Fibroblast of skin of scalp (primary cell): ENCODE measurements around the gene SNTG2.

Experiments used
- DNase-seq: peaks from one replicate; pipeline ENCODE4 v3.0.0-alpha.2; 2013

The SNTG2 gene

GRCh38 chr2:1287427-1287826, 336.8 kb downstream of the SNTG2 start:
- DNase-seq: no peak

- DNase-seq: no peak
Measured at GRCh38 chr2:1294900-1295299, 344.3 kb downstream of the SNTG2 start.

DNA sequence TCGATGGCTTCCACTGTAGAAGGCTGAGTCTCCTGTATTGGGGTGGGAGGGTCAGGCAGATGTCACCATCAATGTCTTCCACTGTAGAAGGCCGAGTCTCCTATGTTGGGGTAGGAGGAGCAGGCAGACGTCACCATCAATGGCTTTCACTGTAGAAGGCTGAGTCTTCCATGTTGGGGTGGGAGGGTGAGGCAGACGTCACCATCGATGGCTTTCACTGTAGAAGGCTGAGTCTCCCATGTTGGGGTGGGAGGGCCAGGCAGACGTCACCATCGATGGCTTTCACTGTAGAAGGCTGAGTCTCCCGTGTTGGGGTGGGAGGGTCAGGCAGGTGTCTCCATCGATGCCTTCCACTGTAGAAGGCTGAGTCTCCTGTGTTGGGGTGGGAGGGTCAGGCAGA, 345.1 kb downstream of the SNTG2 start:
- no peak for DNase-seq

GRCh38 chr2:1297372-1298159, 346.9 kb downstream of the SNTG2 start:
- DNase-seq: no peak

- DNase-seq: no peak
Measured at GRCh38 chr2:1299043-1299442, 348.4 kb downstream of the SNTG2 start.

DNA sequence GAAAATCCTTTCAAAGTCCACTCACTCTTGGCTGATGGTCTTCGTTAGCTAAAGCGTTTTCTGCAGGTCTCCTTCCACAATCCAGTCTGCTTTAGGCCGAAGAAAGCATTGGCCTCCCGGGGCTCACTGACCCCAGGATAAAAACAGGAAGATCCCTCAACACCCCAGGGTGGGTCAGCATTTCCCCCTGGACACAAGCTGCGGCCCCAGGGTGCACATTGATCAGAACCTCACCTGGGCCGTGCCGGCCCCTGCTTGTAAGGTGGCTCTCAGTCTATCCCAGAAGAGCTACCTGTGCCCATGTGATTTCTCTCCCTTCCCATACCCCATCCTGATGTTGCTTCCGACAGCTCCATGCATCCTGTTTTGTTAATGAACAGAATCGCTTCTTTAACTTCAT, 349.6 kb downstream of the SNTG2 start:
- no peak for DNase-seq

DNA sequence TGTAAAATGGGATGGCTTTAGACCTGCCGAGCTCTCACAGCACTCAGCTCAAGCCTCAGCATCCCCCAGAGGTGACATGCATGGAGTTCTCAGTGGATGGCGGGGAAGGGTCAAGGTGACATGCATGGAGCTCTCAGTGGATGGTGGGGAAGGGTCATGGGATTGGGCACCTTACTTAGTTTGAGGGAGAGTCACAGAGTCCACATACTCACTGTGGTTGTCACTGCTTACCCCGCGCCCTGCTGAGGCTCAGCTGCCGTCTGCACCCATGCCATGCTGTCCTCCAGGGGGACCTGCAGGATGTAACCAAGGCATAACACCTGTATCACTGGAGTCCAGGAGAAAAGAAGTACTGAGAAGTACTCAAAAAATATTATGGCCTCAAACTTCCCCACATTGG, 350.4 kb downstream of the SNTG2 start:
- DNase-seq: no peak

DNA sequence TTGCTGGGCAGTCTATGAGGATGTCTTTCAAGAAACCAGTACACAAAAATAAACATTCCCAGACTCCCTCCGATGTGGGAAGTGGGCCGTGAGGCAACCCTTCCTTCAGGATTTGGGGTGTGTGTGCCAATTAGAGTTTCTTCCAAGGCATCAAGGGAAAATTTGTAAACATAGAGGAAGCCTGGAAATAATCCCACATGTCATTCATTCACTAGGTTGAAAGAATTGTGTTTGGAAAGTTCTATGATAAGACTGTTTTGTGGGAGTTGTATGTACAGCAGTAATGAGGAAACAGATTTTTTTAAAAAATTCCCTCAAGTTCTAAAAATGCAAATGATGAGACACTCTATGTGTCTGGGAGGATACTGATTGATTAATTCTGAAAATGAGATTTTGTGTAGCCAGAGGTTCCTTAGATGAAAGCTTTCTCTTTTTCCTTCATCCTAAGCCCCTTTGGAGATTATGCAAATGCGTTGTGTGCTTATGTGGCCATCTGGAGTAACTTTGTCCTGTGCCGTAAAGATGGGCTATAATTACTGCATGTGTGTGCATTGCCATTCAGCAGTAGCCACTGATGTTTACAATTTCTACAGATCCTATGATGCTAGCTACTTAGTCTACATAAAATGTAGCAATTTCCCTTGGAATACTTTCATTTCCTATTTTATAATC, 354.8 kb downstream of the SNTG2 start:
- DNase-seq: no peak

DNA sequence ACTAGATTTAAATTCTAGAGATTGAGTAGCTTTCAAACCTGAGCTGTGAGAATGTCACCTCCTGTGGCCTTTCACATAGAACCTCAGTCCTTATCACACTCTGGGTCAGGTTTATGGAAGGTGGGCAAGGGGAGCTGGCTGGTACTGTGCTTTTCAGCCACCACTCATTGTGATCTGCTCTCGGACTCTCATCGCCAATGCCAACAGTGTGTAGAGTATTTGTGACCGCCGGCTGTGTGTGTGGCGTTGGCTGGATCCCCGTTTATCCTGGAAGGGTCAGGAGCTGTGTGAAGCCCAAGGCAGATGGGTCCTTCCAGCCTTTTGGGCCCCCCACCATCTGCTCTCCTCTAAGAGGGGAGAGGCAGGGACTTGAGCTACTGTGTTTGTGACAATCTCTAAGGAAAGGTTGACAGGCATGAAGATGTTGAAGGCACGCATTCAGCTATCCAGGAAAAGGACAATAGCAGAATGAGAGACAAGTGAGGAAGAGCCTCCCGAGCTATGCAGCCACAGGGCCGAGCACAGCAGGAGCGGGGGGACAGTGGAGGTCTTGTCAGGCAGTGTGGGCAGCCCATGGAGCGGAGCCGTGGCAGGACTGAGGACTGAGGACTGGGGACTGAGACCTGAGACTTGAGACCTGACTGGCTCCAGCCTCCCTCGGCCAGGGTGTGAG, 355.5 kb downstream of the SNTG2 start:
- DNase-seq: no peak

DNA sequence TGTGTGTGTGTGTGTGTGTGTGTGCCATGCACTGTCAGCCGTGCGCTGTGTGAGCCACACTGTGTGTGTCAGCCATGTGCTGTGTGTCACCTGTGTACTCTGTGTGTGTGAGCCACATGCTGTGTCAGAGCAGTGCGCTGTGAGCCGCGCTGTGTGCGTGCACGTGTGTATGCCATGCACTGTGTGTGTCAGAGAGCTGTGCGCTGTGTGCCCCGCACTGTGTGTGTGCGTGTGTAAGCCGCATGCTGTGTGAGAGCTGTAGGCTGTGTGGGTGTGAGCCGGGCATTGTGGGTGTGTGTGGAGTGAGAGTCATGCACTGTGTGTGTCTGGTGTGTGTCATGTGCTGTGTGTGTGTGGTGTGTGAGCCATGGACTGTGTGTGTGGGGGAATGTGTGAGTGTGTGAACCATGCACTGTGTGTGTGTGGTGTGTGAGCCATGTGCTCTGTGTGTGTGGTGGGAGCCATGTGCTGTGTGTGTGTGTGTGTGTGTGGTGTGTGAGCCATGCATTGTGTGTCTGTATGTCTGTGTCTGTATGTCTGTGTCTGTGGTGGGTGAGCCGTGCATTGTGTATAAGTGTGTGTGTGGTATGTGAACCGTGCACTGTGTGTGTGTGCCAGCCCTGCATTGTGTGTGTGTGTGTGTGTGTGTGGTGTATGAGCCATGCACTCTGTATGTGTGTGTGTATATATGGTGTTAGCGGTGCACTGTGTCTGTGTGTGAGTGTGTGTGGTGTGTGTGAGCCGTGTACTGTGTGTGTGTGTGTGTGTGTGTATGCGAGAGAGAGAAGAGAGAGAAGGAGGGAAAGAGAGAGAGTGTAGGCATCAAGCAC, 356.3 kb downstream of the SNTG2 start:
- DNase-seq: no peak

GRCh38 chr2:1307670-1308069, 357.0 kb downstream of the SNTG2 start:
- DNase-seq: no peak

DNA sequence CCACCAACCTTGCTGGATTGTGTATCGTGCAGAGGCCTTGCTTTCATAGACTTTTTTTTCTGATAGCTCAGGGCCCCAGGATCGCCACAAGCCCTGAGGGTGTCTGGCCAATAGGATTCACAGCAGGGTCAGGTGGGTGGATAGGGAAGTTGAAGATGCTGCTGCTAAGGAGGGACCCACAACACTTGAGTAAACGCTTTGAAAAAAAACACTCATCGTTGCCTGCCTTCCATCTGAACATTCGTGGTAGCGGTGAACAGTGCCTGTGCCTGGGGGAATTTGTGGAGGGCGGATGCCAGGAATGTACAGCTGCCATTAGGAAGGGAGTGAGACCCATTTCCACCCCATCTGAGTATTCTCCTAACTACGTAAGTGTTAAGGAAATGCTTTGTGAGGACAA, 358.0 kb downstream of the SNTG2 start:
- DNase-seq: no peak

DNA sequence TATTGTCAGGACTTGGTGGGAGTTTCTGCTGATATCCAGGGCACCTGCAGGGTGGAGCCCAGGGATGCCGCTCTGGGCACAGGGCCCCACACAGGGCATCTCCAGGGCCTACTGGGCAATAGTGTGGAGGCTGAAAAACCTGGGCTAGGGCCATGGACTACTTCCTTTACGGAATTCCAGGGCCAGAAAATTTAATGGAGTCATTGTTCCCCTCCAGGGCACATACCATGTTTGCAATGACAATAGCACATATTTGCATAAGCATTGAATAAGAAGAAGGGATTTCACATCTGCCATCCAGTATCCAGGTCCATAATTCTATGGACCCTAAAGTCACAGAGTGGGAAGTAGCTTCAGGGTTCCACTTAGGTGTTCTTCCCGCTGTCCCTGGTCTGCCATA, 358.9 kb downstream of the SNTG2 start:
- no peak for DNase-seq

DNA sequence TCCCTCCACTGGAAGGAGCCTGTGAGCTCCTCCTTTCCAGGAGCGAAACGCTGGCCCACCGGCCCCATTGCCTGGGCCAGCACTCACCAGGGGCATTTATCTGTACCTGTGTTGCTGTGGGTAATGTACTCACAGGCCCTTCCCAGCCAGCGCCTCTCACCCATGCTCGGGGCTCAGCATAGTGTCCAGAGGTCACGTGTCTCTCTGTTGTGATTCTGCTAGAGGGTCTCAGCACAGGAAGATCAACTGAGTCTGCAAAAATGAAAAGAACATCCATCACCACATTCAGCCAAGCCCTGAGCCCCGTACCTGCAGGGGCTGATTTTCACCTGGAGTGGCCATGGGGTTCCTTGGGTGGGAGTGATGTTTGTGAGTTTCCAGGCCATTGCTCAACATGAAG, 359.6 kb downstream of the SNTG2 start:
- no peak for DNase-seq

DNA sequence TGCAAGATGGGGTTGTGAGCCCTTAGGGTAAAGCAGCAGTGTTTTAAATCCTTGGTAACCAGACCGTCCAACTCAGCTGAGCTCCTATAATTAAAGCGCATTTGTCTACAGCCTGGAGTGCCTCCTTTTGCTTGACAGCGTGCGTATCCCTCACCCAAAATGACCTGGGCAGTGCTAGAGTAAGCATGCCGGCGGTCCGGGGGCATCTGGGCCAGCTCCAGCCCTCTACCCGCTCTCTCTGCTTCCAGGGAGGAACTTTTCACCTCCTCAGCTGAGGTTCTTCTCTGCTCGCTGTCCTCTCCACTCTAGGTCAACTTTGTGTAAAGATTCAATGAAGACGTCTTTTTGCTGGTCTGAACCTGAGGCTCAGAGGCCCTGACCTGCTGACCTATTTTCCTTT, 360.2 kb downstream of the SNTG2 start:
- DNase-seq: no peak

DNA sequence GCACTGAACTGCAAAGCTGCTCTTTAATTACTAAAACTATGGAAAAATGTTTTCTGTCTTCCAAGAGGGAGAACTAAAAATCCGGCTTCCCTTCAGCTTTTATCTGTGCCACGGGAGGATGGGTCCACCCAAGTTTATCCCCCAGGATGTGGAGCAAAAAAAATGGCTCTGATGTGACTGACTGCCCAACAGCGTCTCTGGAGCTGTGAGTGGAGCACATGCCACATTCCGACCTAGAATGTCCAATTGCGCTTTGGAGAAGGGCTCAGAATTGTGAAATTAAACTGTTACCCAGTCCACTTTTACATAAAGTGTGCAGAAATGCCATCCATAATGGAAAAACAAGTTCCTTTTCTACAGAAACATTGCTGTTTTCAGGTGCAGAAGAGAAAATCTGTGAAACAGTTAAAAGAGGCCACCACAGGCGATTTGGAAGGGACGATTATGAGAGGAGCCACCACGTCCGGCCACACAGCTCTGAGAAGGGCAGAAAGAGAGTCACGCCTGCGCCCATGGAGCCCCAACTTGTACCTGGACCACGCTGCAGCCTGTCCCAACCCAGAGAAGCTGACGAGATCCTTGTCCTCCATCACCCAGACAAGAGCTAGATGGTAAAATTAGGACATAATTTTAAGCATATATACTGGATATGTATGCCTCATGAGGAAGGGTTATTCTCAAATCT, 362.7 kb downstream of the SNTG2 start:
- no peak for DNase-seq

DNA sequence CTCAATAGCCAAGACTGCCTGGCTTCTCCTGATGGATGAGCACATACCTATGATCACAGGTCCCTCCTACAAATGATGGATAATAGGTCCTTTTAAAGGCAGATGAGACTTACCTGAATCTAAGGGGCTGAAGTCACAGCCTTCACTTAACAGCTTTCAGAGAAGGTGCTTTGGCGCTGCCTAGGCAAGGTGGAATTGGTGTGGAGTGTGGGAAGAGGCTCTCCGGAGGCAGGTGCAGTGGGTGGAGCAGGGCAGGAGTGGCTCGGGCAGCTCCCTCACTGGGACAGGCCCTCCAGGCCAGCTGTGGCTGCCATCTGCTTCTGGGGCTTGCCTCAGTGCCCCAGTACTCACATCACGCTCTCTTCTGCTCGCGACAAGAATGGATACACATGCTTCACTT, 363.6 kb downstream of the SNTG2 start:
- no peak for DNase-seq

GRCh38 chr2:1318366-1319009, 367.8 kb downstream of the SNTG2 start:
- DNase-seq: no peak

DNA sequence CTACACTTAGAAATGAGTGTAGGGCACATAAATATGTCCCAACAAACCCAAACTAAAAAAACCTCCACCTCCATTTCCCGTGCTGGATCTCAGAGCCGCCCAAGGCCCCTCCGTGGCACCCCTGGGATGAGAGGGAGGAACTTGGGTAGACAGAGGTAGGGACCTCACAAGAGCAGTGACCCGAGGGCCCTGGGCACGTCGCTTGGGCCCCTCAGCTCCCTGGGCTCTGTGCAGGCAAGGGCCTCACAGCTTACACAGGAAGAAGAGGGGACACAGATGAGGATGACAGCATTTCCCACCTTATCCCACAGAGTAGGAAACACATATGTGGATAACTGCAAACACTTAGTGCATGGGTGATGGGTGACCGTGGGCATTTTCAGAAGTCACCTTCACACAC, 368.7 kb downstream of the SNTG2 start:
- no peak for DNase-seq

GRCh38 chr2:1321321-1321720, 370.7 kb downstream of the SNTG2 start:
- no peak for DNase-seq

GRCh38 chr2:1324884-1325283, 374.2 kb downstream of the SNTG2 start:
- no peak for DNase-seq

- DNase-seq: no peak
Measured at GRCh38 chr2:1328684-1329083, 378.0 kb downstream of the SNTG2 start.
